Activated gamma-delta T cell treated with Interleukin-2 at 50 U/mL for 16 hours (primary cell): ENCODE results near the gene PRKAG2.
"Not testable (repeated sequence)": the region's sequence is repeated elsewhere in the genome, so short reads cannot be mapped to it uniquely, and the experiment has no call there.

Experiments
- DNase-seq: peaks from one replicate; pipeline ENCODE4 v3.0.0-alpha.2; 2020

PRKAG2 gene

GRCh38 chr7:151849008-151849878, 27.7 kb downstream of the PRKAG2 start:
- DNase-seq: no peak

- no peak for DNase-seq
These were observed 29.2 kb downstream of the PRKAG2 start for GRCh38 chr7:151847681-151848081.

- DNase-seq: no peak
These were observed 29.8 kb downstream of the PRKAG2 start for GRCh38 chr7:151847136-151847535.

GRCh38 chr7:151845412-151846205, 31.3 kb downstream of the PRKAG2 start:
- no peak for DNase-seq

GRCh38 chr7:151844825-151845200, 32.1 kb downstream of the PRKAG2 start:
- DNase-seq: no peak

GRCh38 chr7:151844071-151844824, 32.7 kb downstream of the PRKAG2 start:
- no peak for DNase-seq

- no peak for DNase-seq
These were observed 33.7 kb downstream of the PRKAG2 start for GRCh38 chr7:151843181-151843580.

GRCh38 chr7:151841395-151842051, 35.4 kb downstream of the PRKAG2 start:
- not testable (repeated sequence) for DNase-seq

- no peak for DNase-seq
These were observed 36.6 kb downstream of the PRKAG2 start for GRCh38 chr7:151840088-151840910.

- no peak for DNase-seq
These were observed 37.4 kb downstream of the PRKAG2 start for GRCh38 chr7:151839451-151839921.

GRCh38 chr7:151838861-151839381, 38.0 kb downstream of the PRKAG2 start:
- peak; percentile 63 for DNase-seq

GRCh38 chr7:151838072-151838471, 38.8 kb downstream of the PRKAG2 start:
- DNase-seq: no peak

- DNase-seq: no peak
These were observed 39.5 kb downstream of the PRKAG2 start for GRCh38 chr7:151837285-151838042.

GRCh38 chr7:151836927-151837205, 40.0 kb downstream of the PRKAG2 start:
- no peak for DNase-seq

- DNase-seq: no peak
These were observed 40.6 kb downstream of the PRKAG2 start for GRCh38 chr7:151836191-151836926.

- no peak for DNase-seq
These were observed 41.3 kb downstream of the PRKAG2 start for GRCh38 chr7:151835636-151836035.

- DNase-seq: no peak
These were observed 42.5 kb downstream of the PRKAG2 start for GRCh38 chr7:151834271-151835035.

- DNase-seq: no peak
These were observed 43.2 kb downstream of the PRKAG2 start for GRCh38 chr7:151833691-151834090.

GRCh38 chr7:151833213-151833651, 43.7 kb downstream of the PRKAG2 start:
- DNase-seq: no peak
